Measurements from ENCODE around the gene FAM81A.
"Not testable (repeated sequence)": the region's sequence is repeated elsewhere in the genome, so short reads cannot be mapped to it uniquely, and the experiment has no call there.

Gene FAM81A

DNA sequence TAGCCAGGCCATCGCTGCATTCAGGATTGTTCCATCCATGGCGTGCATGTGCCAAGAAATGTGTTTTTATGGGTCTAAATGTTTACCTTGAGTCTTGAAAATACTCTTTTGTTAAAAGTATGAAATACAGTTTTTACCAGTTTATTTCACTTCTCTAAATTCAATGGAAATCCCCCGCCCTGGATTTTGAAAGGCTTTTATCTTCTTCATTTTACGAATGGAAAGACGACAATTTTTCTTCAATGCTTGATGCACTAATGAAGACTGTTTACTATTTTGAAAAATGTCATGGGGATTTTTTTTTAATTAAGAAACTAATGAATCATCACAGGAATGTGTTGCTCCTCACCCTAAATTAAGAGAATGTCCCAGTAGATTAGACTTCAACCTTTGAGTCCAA, 83.5 kb downstream of the FAM81A start:
- no peaks in the 10 kb centered on the region for H3K27me3 ChIP-seq (replicated peaks; ENCODE audit: control insufficient read depth, insufficient read depth, low read length, poor library complexity, severe bottlenecking)
- H3K4me1 ChIP-seq (ENCODE audit: control insufficient read depth, insufficient read depth, low read length, poor library complexity, severe bottlenecking): peaks cover 17% of the 10 kb centered on the region
- no peak for DNase-seq
- H3K36me3 ChIP-seq (ENCODE audit: control insufficient read depth, insufficient read depth, low read length): no peaks in the 10 kb centered on the region
- H3K27ac ChIP-seq (ENCODE audit: insufficient read depth, low read length, poor library complexity, severe bottlenecking): no peak overlapping the region
- H3K4me3 ChIP-seq (ENCODE audit: insufficient read depth, low read depth, low read length, poor library complexity, severe bottlenecking): no peak overlapping the region
- no peaks in the 10 kb centered on the region for H3K9me3 ChIP-seq (ENCODE audit: control insufficient read depth, low read length)

GRCh38 chr15:59522988-59523461, 85.0 kb downstream of the FAM81A start:
- Histone ChIP-seq H3K4me3 (ENCODE audit: insufficient read depth, low read depth, low read length, poor library complexity, severe bottlenecking) (no peak overlapping the region), H3K4me1 (ENCODE audit: control insufficient read depth, insufficient read depth, low read length, poor library complexity, severe bottlenecking) (peaks cover 17% of the 10 kb centered on the region), H3K9me3 (ENCODE audit: control insufficient read depth, low read length) (no peaks in the 10 kb centered on the region), H3K36me3 (ENCODE audit: control insufficient read depth, insufficient read depth, low read length) (no peaks in the 10 kb centered on the region), H3K27me3 (replicated peaks; ENCODE audit: control insufficient read depth, insufficient read depth, low read length, poor library complexity, severe bottlenecking) (no peaks in the 10 kb centered on the region), H3K27ac (ENCODE audit: insufficient read depth, low read length, poor library complexity, severe bottlenecking) (no peak overlapping the region)
- peak in 2 of 3 donors; percentile 1 to 6 for DNase-seq

- H3K36me3 ChIP-seq (ENCODE audit: control insufficient read depth, insufficient read depth, low read length): no peaks in the 10 kb centered on the region
- H3K27me3 ChIP-seq (replicated peaks; ENCODE audit: control insufficient read depth, insufficient read depth, low read length, poor library complexity, severe bottlenecking): no peaks in the 10 kb centered on the region
- no peak overlapping the region for H3K4me3 ChIP-seq (ENCODE audit: insufficient read depth, low read depth, low read length, poor library complexity, severe bottlenecking)
- H3K27ac ChIP-seq (ENCODE audit: insufficient read depth, low read length, poor library complexity, severe bottlenecking): no peak overlapping the region
- no peaks in the 10 kb centered on the region for H3K9me3 ChIP-seq (ENCODE audit: control insufficient read depth, low read length)
- H3K4me1 ChIP-seq (ENCODE audit: control insufficient read depth, insufficient read depth, low read length, poor library complexity, severe bottlenecking): peaks cover 17% of the 10 kb centered on the region
- DNase-seq: no peak
These were observed 85.7 kb downstream of the FAM81A start for GRCh38 chr15:59523702-59524101.

GRCh38 chr15:59524331-59524731, 86.3 kb downstream of the FAM81A start:
- no peak overlapping the region for H3K27ac ChIP-seq (ENCODE audit: insufficient read depth, low read length, poor library complexity, severe bottlenecking)
- H3K27me3 ChIP-seq (replicated peaks; ENCODE audit: control insufficient read depth, insufficient read depth, low read length, poor library complexity, severe bottlenecking): no peaks in the 10 kb centered on the region

GRCh38 chr15:59526466-59526865, 88.5 kb downstream of the FAM81A start:
- not testable (repeated sequence) for DNase-seq; H3K9me3 ChIP-seq (ENCODE audit: control insufficient read depth, low read length); H3K27me3 ChIP-seq (replicated peaks; ENCODE audit: control insufficient read depth, insufficient read depth, low read length, poor library complexity, severe bottlenecking); H3K4me3 ChIP-seq (ENCODE audit: insufficient read depth, low read depth, low read length, poor library complexity, severe bottlenecking); H3K27ac ChIP-seq (ENCODE audit: insufficient read depth, low read length, poor library complexity, severe bottlenecking); H3K36me3 ChIP-seq (ENCODE audit: control insufficient read depth, insufficient read depth, low read length)
- H3K4me1 ChIP-seq (ENCODE audit: control insufficient read depth, insufficient read depth, low read length, poor library complexity, severe bottlenecking): peaks cover 17% of the 10 kb centered on the region

More at GRCh38 chr15:59524331-59524731, 86.3 kb downstream of the FAM81A start:
- Histone ChIP-seq H3K4me3 (ENCODE audit: insufficient read depth, low read depth, low read length, poor library complexity, severe bottlenecking) (no peak overlapping the region), H3K36me3 (ENCODE audit: control insufficient read depth, insufficient read depth, low read length) (no peaks in the 10 kb centered on the region), H3K4me1 (ENCODE audit: control insufficient read depth, insufficient read depth, low read length, poor library complexity, severe bottlenecking) (peaks cover 17% of the 10 kb centered on the region), H3K9me3 (ENCODE audit: control insufficient read depth, low read length) (no peaks in the 10 kb centered on the region)
- DNase-seq: no peak

- Histone ChIP-seq H3K9me3 (ENCODE audit: control insufficient read depth, low read length) (no peaks in the 10 kb centered on the region), H3K27ac (ENCODE audit: insufficient read depth, low read length, poor library complexity, severe bottlenecking) (no peak overlapping the region), H3K27me3 (replicated peaks; ENCODE audit: control insufficient read depth, insufficient read depth, low read length, poor library complexity, severe bottlenecking) (no peaks in the 10 kb centered on the region), H3K36me3 (ENCODE audit: control insufficient read depth, insufficient read depth, low read length) (no peaks in the 10 kb centered on the region), H3K4me3 (ENCODE audit: insufficient read depth, low read depth, low read length, poor library complexity, severe bottlenecking) (no peak overlapping the region), H3K4me1 (ENCODE audit: control insufficient read depth, insufficient read depth, low read length, poor library complexity, severe bottlenecking) (peaks cover 8% of the 10 kb centered on the region)
- no peak for DNase-seq
These were observed 90.4 kb downstream of the FAM81A start for GRCh38 chr15:59528429-59528828.

DNA sequence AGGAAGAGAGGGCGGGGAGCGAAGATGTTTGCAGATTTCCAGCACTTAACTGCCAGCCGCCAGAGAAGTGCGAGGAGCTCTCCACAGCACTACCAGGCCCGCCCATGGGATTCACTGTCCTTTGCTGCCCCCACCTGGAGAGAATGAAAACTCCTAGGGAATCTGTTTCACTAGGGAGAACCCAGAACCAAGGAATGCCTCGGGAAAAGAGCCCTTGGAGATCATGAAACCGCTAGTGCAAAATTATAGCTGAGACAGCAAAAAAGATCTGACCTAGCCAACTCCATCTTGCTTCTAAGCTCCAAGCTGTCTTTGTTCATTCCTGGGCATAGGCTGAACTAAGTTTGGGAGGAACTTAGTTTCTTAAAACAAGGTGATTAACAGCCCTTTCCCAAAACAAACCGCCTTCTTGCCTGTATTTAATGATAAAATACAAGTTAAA, 91.0 kb downstream of the FAM81A start:
- no peak overlapping the region for H3K27ac ChIP-seq (ENCODE audit: insufficient read depth, low read length, poor library complexity, severe bottlenecking)
- no peak overlapping the region for H3K4me3 ChIP-seq (ENCODE audit: insufficient read depth, low read depth, low read length, poor library complexity, severe bottlenecking)
- no peaks in the 10 kb centered on the region for H3K27me3 ChIP-seq (replicated peaks; ENCODE audit: control insufficient read depth, insufficient read depth, low read length, poor library complexity, severe bottlenecking)
- peaks cover 6% of the 10 kb centered on the region for H3K4me1 ChIP-seq (ENCODE audit: control insufficient read depth, insufficient read depth, low read length, poor library complexity, severe bottlenecking)
- H3K9me3 ChIP-seq (ENCODE audit: control insufficient read depth, low read length): no peaks in the 10 kb centered on the region
- DNase-seq: peak; percentile 26 to 54 (median 28)
- H3K36me3 ChIP-seq (ENCODE audit: control insufficient read depth, insufficient read depth, low read length): no peaks in the 10 kb centered on the region

DNA sequence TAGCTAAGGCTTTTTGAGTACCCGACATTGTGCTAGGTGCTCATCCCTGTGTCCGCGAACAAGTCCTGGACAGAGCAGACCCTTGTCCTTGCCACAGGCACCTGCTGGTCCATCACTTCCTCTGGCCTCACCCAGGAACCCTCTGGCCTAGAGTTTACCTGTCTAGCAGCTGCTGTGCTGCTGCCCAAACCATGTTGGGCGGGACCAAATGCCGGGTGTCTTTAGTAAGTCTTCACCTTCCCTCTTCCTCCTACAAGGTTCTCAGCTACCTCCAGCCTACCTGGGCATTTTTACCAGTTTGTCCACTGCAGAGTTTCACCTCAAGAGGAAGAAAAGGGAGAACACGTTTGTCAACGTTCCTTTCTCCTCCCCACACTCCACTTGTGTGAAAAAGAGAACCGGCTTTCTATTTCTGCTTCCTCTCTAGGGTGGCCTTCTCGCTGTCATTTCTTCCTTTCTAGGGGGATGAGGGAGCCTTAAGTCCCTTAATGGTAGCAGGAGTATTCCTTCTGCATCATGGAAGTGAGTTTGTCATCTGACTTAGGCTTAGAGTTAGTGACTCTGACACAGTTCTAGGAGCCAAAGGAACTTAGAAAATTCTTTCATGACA, 93.2 kb downstream of the FAM81A start:
- Histone ChIP-seq H3K27ac (ENCODE audit: insufficient read depth, low read length, poor library complexity, severe bottlenecking) (no peak overlapping the region), H3K4me1 (ENCODE audit: control insufficient read depth, insufficient read depth, low read length, poor library complexity, severe bottlenecking) (no peaks in the 10 kb centered on the region), H3K27me3 (replicated peaks; ENCODE audit: control insufficient read depth, insufficient read depth, low read length, poor library complexity, severe bottlenecking) (no peaks in the 10 kb centered on the region), H3K4me3 (ENCODE audit: insufficient read depth, low read depth, low read length, poor library complexity, severe bottlenecking) (no peak overlapping the region), H3K9me3 (ENCODE audit: control insufficient read depth, low read length) (no peaks in the 10 kb centered on the region), H3K36me3 (ENCODE audit: control insufficient read depth, insufficient read depth, low read length) (no peaks in the 10 kb centered on the region)
- no peak for DNase-seq

DNA sequence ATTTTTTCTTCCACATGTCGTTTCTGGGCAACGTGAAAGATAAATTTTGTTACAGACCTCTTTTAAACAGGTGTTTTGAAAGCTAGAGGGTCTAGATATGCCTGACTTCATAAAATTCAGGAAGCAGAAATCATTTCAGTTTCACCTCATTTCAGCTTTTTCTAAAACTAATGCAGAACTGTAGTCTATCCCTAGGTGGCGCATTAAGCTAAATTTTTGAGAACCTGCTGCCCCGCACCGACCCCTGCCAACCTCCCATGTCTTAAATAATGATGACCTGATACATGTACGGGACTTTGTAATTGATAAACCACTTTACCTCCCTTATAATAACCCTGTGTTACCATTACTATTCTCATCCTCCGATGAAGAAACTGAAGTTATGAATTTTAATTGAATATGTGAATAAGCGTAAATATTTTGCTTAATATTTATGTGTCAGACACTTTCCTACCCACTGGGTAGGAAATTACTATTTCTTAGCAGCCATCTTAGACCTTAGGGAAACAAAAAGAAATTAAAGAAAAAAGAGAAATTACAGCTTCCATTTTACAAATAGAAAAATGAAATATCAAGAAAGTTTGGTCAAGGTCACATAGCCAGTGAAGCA, 94.9 kb downstream of the FAM81A start:
- Histone ChIP-seq H3K4me3 (ENCODE audit: insufficient read depth, low read depth, low read length, poor library complexity, severe bottlenecking) (no peak overlapping the region), H3K27me3 (replicated peaks; ENCODE audit: control insufficient read depth, insufficient read depth, low read length, poor library complexity, severe bottlenecking) (no peaks in the 10 kb centered on the region), H3K36me3 (ENCODE audit: control insufficient read depth, insufficient read depth, low read length) (no peaks in the 10 kb centered on the region), H3K27ac (ENCODE audit: insufficient read depth, low read length, poor library complexity, severe bottlenecking) (no peak overlapping the region), H3K4me1 (ENCODE audit: control insufficient read depth, insufficient read depth, low read length, poor library complexity, severe bottlenecking) (no peaks in the 10 kb centered on the region), H3K9me3 (ENCODE audit: control insufficient read depth, low read length) (no peaks in the 10 kb centered on the region)
- DNase-seq: no peak

DNA sequence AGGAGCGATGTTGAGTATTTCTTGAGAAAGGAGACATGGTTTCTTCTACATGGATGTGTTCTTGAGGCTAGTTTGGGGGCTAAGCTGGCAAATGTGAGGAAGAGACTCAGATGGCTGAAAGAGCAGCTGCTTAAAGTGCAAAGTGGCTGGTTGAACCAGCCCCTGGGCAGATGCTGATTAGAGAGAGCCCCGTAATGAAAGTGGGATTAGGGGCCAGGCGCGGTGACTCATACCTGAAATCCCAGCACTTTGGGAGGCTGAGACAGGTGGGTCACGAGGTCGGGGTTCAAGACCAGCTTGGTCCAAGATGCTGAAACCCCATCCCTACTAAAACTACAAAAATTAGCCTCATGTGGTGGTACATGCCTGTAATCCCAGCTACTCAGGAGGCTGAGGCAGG, 98.6 kb downstream of the FAM81A start:
- Histone ChIP-seq H3K4me1 (ENCODE audit: control insufficient read depth, insufficient read depth, low read length, poor library complexity, severe bottlenecking) (no peaks in the 10 kb centered on the region), H3K36me3 (ENCODE audit: control insufficient read depth, insufficient read depth, low read length) (no peaks in the 10 kb centered on the region), H3K4me3 (ENCODE audit: insufficient read depth, low read depth, low read length, poor library complexity, severe bottlenecking) (no peak overlapping the region), H3K27me3 (replicated peaks; ENCODE audit: control insufficient read depth, insufficient read depth, low read length, poor library complexity, severe bottlenecking) (no peaks in the 10 kb centered on the region), H3K9me3 (ENCODE audit: control insufficient read depth, low read length) (no peaks in the 10 kb centered on the region), H3K27ac (ENCODE audit: insufficient read depth, low read length, poor library complexity, severe bottlenecking) (no peak overlapping the region)
- no peak for DNase-seq

Data from effector memory CD4-positive, alpha-beta T cell (primary cell).